HG03039 (cell line): ENCODE measurements around the gene GPALPP1.
"Not testable (repeated sequence)": the region's sequence is repeated elsewhere in the genome, so short reads cannot be mapped to it uniquely, and the experiment has no call there.

Experiments
- ATAC-seq: cut with Tn5 transposase; IDR thresholded peaks from one replicate; pipeline ENCODE4 v1.9.1; 2021; ENCODE audit warnings: mild to moderate bottlenecking, moderate library complexity; ENCODE audit not compliant: unreplicated experiment

Gene GPALPP1

DNA sequence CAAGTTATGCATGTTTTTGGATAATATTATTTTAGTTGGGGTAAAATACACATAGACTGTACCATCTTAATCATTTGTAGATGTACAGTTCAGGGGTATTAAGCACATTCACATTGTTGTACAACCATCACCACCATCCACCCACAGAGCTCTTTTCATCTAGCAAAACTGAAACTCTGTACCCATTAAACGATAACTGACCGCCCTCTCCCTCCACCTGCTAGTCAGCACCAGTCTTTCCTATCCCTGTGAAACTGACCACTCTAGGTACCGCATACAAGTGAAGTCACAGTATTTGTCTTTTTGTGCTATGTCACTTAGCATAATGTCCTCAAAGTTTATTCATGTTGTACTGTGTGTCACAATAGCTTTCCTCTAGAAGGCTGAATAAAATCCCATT is 70.7 kb downstream of the GPALPP1 start:
- ATAC-seq: no peak

DNA sequence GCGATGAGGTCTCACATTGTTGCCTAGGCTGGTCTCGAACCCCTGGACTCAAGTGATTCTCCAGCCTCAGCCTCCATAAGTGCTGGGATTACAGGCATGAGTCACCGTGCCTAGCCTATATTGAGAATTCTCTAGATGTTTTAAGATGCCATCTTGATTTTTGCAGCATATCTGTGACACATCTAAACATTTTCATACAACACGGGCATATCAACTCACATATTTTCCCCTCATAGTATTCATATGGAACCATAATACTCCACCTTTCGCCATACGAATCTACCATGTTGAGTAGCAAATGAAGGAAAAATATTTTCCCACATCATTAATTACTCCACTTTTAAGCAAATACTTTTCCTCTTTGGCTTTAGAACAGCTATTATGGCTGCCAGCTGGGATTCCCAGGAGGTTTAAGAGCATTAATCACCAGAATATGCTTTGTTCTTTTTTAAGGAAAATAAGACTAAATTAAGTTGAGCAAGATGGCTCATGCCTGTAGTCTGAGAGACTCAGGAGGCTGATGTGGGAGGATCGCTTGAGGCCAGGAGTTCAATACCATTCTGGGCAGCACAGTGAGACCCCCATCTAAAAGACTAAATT is 74.0 kb downstream of the GPALPP1 start:
- ATAC-seq: no peak

DNA sequence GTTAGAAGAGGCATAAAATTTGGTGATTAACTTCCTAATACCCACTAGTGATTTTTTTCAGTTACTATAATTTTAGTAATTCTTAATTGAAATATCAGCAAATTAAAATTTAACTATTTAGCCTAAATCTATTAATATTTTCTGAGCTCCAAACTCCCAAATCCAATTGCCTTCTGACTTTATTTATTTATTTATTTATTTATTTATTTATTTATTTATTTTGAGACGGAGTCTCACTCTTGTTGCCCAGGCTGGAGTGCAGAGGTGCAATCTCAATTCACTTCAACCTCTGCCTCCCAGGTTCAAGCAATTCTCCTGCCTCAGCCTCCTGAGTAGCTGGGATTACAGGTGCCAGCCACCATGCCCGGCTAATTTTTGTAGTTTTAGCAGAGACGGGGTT is 74.6 kb downstream of the GPALPP1 start:
- not testable (repeated sequence) for ATAC-seq

DNA sequence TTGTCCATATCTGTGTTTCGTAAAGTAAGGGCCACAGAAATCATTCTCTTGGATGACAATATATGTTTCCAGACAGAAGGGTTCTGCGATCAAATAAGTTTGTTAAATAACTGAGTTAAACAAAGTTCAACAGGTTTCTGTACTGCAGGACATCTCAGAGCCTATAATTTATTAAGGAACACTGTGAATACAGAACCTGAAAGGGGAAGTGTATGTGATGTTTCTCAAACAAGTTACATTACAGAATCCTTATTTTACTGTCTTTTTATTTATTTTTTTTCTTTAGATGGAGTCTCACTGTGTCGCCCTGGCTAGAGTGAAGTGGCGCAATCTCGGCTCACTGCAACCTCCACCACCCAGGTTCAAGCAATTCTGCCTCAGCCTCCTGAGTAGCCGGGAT is 75.6 kb downstream of the GPALPP1 start:
- ATAC-seq: no peak

DNA sequence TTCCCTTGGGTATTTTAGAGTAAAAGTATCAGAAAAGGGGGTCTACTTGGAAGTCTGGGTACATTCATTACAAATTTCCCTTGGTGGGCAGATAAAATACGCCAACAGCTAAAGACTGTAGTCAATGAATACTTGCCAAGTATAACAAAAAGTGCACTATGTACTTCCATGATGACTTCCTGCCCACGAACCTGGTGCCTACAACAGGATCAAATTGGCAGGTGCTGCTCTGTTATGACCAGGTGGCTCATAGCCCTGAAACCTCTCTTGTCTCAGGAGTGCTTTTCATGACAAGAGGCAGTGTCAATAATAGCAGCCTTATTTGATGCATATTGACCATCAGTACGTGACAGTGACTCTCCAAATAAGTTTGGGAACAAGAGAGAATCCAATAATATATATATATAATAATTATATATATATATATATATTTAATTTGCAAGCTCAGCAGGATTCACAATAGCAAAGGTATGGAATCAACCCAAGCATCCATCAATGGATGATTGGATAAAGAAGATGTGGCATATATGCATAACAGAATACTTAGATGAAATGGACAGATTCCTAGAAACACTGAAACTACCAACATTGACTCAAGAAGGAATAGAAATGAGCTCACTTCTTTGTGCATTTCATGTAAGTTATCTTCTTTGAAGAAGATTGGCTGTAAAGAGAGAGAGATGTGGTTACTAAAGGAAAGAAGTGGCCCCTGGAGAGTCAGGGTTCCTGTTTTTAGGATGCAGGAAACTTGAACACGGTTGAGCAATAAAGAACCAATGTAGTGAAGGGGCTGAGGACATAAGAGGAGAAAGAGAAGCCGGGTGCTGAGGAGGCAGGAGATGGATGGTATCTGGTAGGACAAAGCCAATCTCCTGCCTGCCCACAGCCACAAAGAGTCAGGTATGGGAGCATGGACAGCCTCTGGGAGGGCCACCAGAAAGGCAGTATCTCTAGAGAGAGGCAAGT is 79.0 kb downstream of the GPALPP1 start:
- no peak for ATAC-seq

DNA sequence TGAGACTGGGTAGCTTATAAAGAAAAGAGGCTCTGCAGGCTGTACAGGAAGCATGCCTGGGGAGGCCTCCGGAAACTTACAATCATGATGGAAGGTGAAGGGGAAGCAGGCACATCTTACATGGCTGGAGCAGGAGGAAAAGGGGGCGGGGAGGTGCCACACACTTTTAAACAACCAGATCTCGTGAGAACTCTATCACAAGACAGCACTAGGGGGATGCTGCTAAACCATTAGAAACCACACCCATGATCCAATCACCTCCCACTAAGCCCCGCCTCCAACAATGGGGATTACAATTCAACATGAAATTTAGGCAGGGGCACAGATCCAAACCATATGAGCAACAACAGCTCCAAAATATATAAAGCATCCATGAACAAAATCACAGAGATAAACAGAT is 84.5 kb downstream of the GPALPP1 start:
- no peak for ATAC-seq

DNA sequence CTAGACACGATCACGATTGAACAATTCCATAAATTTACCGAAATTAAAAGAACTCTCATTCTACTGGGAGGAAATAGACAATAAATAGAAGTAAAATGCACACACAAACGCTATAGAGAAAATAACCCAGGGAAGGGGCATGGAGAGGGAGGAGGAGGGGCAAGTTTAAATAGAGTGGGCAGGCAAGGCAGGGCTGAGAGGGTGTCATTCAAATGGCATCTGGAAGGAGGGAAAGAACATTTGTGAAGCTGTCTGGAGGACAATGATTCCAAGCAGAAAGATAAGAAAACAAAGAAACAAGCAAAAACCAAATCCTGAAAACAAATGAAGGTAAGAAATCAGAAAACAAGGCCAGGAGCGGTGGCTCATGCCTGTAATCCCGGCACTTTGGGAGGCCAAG is 85.4 kb downstream of the GPALPP1 start:
- ATAC-seq: no peak

DNA sequence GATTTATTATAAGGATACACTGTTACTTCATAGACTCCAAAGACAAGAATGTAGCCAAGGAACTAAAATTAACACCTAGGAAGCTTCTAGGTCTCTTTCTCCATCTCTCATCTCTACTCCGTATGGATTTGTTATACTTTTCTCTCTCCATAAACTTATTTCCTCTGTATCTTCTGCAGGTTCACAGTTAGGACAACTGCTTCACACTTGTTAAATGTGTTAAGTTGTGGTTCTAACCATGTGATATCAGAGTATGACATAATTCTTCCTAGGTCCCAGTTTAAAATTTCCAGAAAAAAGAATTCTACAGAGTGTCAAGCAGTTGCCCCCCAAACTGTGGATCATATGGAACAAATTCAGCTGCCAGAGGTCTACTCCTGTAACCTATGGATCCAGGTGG is 88.7 kb downstream of the GPALPP1 start:
- no peak for ATAC-seq
